ENCODE results near the gene ESYT1. TPM values are rescaled to one million over a fixed set of nuclear protein-coding genes. Genes with fewer than 3 reads are reported as not detected.

ESYT1 gene
- total RNA-seq, 4 donors from 2014 or later: 36.3 to 62.7 (median 53.2) TPM

GRCh38 chr12:56104815-56105608, 23.1 kb upstream of the ESYT1 start:
- peaks cover 0 to 17% (median 8%) of the 10 kb centered on the region in 4 donors for H3K4me1 ChIP-seq
- H3K36me3 ChIP-seq: peaks cover 0 to 53% (median 0%) of the 10 kb centered on the region in 3 donors
- H3K4me3 ChIP-seq: peak overlapping the region; percentile 56 to 91 (median 84)
- peak overlapping the region; percentile 69 to 89 (median 85) for H3K27ac ChIP-seq
- TF ChIP-seq, protein P1, sequence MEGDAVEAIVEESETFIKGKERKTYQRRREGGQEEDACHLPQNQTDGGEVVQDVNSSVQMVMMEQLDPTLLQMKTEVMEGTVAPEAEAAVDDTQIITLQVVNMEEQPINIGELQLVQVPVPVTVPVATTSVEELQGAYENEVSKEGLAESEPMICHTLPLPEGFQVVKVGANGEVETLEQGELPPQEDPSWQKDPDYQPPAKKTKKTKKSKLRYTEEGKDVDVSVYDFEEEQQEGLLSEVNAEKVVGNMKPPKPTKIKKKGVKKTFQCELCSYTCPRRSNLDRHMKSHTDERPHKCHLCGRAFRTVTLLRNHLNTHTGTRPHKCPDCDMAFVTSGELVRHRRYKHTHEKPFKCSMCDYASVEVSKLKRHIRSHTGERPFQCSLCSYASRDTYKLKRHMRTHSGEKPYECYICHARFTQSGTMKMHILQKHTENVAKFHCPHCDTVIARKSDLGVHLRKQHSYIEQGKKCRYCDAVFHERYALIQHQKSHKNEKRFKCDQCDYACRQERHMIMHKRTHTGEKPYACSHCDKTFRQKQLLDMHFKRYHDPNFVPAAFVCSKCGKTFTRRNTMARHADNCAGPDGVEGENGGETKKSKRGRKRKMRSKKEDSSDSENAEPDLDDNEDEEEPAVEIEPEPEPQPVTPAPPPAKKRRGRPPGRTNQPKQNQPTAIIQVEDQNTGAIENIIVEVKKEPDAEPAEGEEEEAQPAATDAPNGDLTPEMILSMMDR (IDR thresholded peaks at IDR 0.05): no peak
- TF ChIP-seq POLR2A (IDR thresholded peaks at IDR 0.05): no peak
- H3K9me3 ChIP-seq: no peaks in the 10 kb centered on the region
- no peaks in the 10 kb centered on the region for H3K27me3 ChIP-seq
- peak in 1 of 3 donors; percentile 53 for DNase-seq

DNA sequence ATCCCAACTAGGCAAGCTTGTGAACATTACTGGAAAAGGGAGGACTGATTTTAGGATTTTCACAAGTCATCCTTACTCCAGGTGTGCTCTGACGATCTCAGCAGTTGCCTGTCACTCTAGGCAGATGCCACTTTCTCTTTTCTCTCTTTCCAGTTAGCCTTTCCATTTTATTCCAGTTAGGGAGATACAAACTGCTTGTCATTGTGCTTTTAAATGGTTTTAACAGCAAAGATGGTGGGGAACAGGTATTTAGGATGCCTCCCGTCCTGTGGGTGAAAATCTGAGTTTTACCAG, 22.5 kb upstream of the ESYT1 start:
- TF ChIP-seq POLR2A (IDR thresholded peaks at IDR 0.05): no peak
- TF ChIP-seq, protein P1 (IDR thresholded peaks at IDR 0.05): no peak
- Histone ChIP-seq H3K36me3 (peaks cover 0 to 53% (median 0%) of the 10 kb centered on the region in 3 donors), H3K4me3 (peak overlapping the region; percentile 56 to 91 (median 84)), H3K9me3 (no peaks in the 10 kb centered on the region), H3K4me1 (peaks cover 0 to 17% (median 8%) of the 10 kb centered on the region in 4 donors), H3K27me3 (no peaks in the 10 kb centered on the region), H3K27ac (peak overlapping the region in 1 of 4 donors; percentile 69)
- DNase-seq: no peak

GRCh38 chr12:56107242-56107641, 20.8 kb upstream of the ESYT1 start:
- Histone ChIP-seq H3K36me3 (peaks cover 0 to 56% (median 5%) of the 10 kb centered on the region in 3 donors), H3K4me1 (peaks cover 0 to 17% (median 8%) of the 10 kb centered on the region in 4 donors), H3K9me3 (no peaks in the 10 kb centered on the region), H3K4me3 (no peak overlapping the region), H3K27ac (no peak overlapping the region), H3K27me3 (no peaks in the 10 kb centered on the region)
- no peak for TF ChIP-seq POLR2A (IDR thresholded peaks at IDR 0.05)
- TF ChIP-seq, protein P1 (IDR thresholded peaks at IDR 0.05): no peak
- no peak for DNase-seq

GRCh38 chr12:56110571-56110970, 17.5 kb upstream of the ESYT1 start:
- Histone ChIP-seq H3K36me3 (peaks cover 0 to 70% (median 5%) of the 10 kb centered on the region in 3 donors), H3K4me3 (no peak overlapping the region), H3K27me3 (no peaks in the 10 kb centered on the region), H3K4me1 (peaks cover 0 to 12% (median 2%) of the 10 kb centered on the region in 4 donors), H3K9me3 (no peaks in the 10 kb centered on the region), H3K27ac (no peak overlapping the region)
- DNase-seq: no peak
- no peak for TF ChIP-seq POLR2A (IDR thresholded peaks at IDR 0.05)
- TF ChIP-seq, protein P1 (IDR thresholded peaks at IDR 0.05): no peak

DNA sequence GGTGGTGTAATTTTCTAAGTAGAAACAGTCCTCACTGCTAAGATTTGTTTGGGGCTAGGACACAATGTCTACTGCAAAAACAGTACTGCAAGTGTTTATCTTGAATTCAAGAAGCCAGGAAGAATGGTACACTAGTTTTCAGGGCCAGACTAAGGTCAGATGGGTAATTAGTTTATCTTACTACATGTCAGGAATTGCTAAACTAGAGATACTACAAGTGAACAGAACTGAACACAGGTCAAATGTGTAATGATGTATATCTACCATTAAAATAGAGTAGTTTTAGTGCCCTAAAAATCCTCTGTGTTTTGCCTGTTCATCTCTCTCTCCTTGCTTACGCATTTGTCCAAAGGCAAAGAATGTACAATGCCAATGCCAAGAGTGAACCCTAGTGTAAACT, 14.0 kb upstream of the ESYT1 start:
- no peak for DNase-seq
- H3K9me3 ChIP-seq: no peaks in the 10 kb centered on the region
- H3K27me3 ChIP-seq: no peaks in the 10 kb centered on the region
- peaks cover 0 to 46% (median 5%) of the 10 kb centered on the region in 3 donors for H3K36me3 ChIP-seq
- no peak overlapping the region for H3K27ac ChIP-seq
- no peak overlapping the region for H3K4me3 ChIP-seq
- peaks cover 0 to 6% (median 2%) of the 10 kb centered on the region in 4 donors for H3K4me1 ChIP-seq
- TF ChIP-seq, protein P1 (IDR thresholded peaks at IDR 0.05): no peak
- TF ChIP-seq POLR2A (IDR thresholded peaks at IDR 0.05): no peak

All from Peyer's patch (tissue), 4 donors.